SU-DHL-6 (cell line): ENCODE data around the gene PIGN.

Experiments
- H2AFZ ChIP-seq: fragments of 200-600 bp; sonication (generic); 2 replicates; pipeline ENCODE4 v1.6.1; 2014; ENCODE audit warnings: low read depth, mild to moderate bottlenecking, moderate library complexity, mixed read lengths, antibody characterized with exemption, low read length; ENCODE audit not compliant: severe bottlenecking
- H3F3A ChIP-seq: fragments of 200-600 bp; shearing (Covaris generic); 2 replicates; pipeline ENCODE4 v1.6.0; 2016; ENCODE audit warnings: antibody characterized with exemption, mild to moderate bottlenecking; ENCODE audit not compliant: insufficient read depth
- H3K27ac ChIP-seq: fragments of 200-600 bp; sonication (generic); 2 replicates; pipeline ENCODE4 v1.5.1; 2016; ENCODE audit warnings: low read depth, mild to moderate bottlenecking, low read length, moderate library complexity, mixed read lengths
- H3K27me3 ChIP-seq: fragments of 200-600 bp; sonication (generic), shearing (Covaris generic); 2 replicates; pipeline ENCODE4 v1.6.0; 2014; ENCODE audit warnings: mild to moderate bottlenecking, low read length
- H3K36me3 ChIP-seq: fragments of 200-600 bp; sonication (generic); 2 replicates; pipeline ENCODE4 v1.6.1; 2014; ENCODE audit warnings: mild to moderate bottlenecking, low read length, mixed read lengths
- H3K4me2 ChIP-seq: fragments of 300-600, 200-600 bp; shearing (Covaris generic), sonication (generic); 2 replicates; pipeline ENCODE4 v1.6.0; 2014; ENCODE audit warnings: low read length, low read depth, mild to moderate bottlenecking; ENCODE audit not compliant: poor library complexity, severe bottlenecking
- H3K4me3 ChIP-seq: fragments of 200-600 bp; sonication (generic); 2 replicates; pipeline ENCODE4 v1.5.1; 2014; ENCODE audit warnings: antibody characterized with exemption, low read length, mild to moderate bottlenecking, mixed read lengths; ENCODE audit not compliant: insufficient read depth, poor library complexity, severe bottlenecking
- H3K79me2 ChIP-seq: fragments of 200-600 bp; sonication (generic); 2 replicates; pipeline ENCODE4 v1.6.1; 2014; ENCODE audit warnings: mild to moderate bottlenecking, low read length, moderate library complexity; ENCODE audit not compliant: insufficient read depth
- H3K9ac ChIP-seq: fragments of 200-600 bp; sonication (generic); 2 replicates; pipeline ENCODE4 v1.7.0; 2014; ENCODE audit warnings: mild to moderate bottlenecking, low read length
- H3K9me2 ChIP-seq: fragments of 200-600 bp; sonication (generic); replicated peaks from 2 replicates; pipeline ENCODE4 v1.6.1; 2014; ENCODE audit warnings: low read length; ENCODE audit not compliant: insufficient read depth
- H3K9me3 ChIP-seq: fragments of 200-600 bp; sonication (generic); 2 replicates; pipeline ENCODE4 v1.6.1; 2014; ENCODE audit warnings: low read length, mixed read lengths; ENCODE audit not compliant: insufficient read depth
- H4K20me1 ChIP-seq: fragments of 200-600 bp; sonication (generic); 2 replicates; pipeline ENCODE4 v1.6.1; 2014; ENCODE audit warnings: low read depth, mild to moderate bottlenecking, antibody characterized with exemption, low read length, moderate library complexity, mixed read lengths
- CTCF ChIP-seq: fragments of 200-600 bp; sonication (generic); IDR thresholded peaks from one replicate; pipeline ENCODE4 v1.5.1; 2017; ENCODE audit warnings: antibody characterized with exemption, mild to moderate bottlenecking, low read length, moderate library complexity; ENCODE audit not compliant: insufficient read depth, poor library complexity, severe bottlenecking
- EZH2phosphoT487 ChIP-seq: fragments of 200-600 bp; sonication (generic), shearing (Covaris generic); conservative IDR thresholded peaks from 2 replicates; pipeline ENCODE4 v1.6.1; 2018; ENCODE audit warnings: mild to moderate bottlenecking, antibody characterized with exemption, low read length, moderate library complexity, mixed read lengths

Gene PIGN

GRCh38 chr18:62033756-62034155 lies 153.1 kb downstream of the PIGN start:
- TF ChIP-seq CTCF (no peak), EZH2phosphoT487 (no peak)
- Histone ChIP-seq H3F3A (no peaks in the 10 kb centered on the region), H3K79me2 (no peaks in the 10 kb centered on the region), H3K4me2 (no peak overlapping the region), H3K27me3 (no peaks in the 10 kb centered on the region), H3K27ac (no peak overlapping the region), H2AFZ (no peak overlapping the region), H3K9me2 (no peaks in the 10 kb centered on the region), H3K9ac (no peak overlapping the region), H3K9me3 (no peaks in the 10 kb centered on the region), H3K36me3 (no peaks in the 10 kb centered on the region), H4K20me1 (no peaks in the 10 kb centered on the region), H3K4me3 (no peak overlapping the region)

DNA sequence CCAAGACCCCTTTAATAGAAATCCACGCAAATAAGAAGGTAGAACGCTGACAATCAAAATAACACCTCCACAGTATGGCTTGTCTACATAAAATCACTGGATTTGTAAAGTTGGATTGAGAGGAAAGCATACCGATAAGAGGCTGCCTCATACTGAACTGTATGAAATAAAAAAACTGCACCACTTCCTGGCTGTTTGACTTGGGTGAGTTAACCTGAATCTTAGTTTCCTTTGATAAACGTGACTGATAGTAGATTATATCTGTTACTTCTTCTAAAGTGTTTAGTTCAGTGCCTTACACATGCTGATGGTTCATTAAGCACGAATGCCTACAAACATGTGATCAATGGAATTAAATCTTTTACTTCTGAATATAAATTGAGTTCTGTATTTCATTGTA lies 153.6 kb downstream of the PIGN start:
- H2AFZ ChIP-seq, result no peak overlapping the region
- TF ChIP-seq CTCF (no peak), EZH2phosphoT487 (no peak)
- no peak overlapping the region for H3K4me3 ChIP-seq
- no peak overlapping the region for H3K9ac ChIP-seq
- no peaks in the 10 kb centered on the region for H3K79me2 ChIP-seq
- no peaks in the 10 kb centered on the region for H3K27me3 ChIP-seq
- no peaks in the 10 kb centered on the region for H3K9me2 ChIP-seq
- H3F3A ChIP-seq, result no peaks in the 10 kb centered on the region
- no peaks in the 10 kb centered on the region for H4K20me1 ChIP-seq
- no peak overlapping the region for H3K4me2 ChIP-seq
- no peak overlapping the region for H3K27ac ChIP-seq
- H3K9me3 ChIP-seq, result no peaks in the 10 kb centered on the region
- no peaks in the 10 kb centered on the region for H3K36me3 ChIP-seq

GRCh38 chr18:62030091-62030985 lies 156.5 kb downstream of the PIGN start:
- no peak overlapping the region for H3K27ac ChIP-seq
- H3K4me3 ChIP-seq, result no peak overlapping the region
- no peak overlapping the region for H3K4me2 ChIP-seq
- no peaks in the 10 kb centered on the region for H3K79me2 ChIP-seq
- no peak overlapping the region for H2AFZ ChIP-seq
- no peaks in the 10 kb centered on the region for H3K36me3 ChIP-seq
- no peaks in the 10 kb centered on the region for H3K27me3 ChIP-seq
- no peaks in the 10 kb centered on the region for H3K9me2 ChIP-seq
- no peaks in the 10 kb centered on the region for H3F3A ChIP-seq
- no peaks in the 10 kb centered on the region for H4K20me1 ChIP-seq
- TF ChIP-seq CTCF (no peak), EZH2phosphoT487 (no peak)
- H3K9ac ChIP-seq, result no peak overlapping the region
- no peaks in the 10 kb centered on the region for H3K9me3 ChIP-seq
